Keratinocyte (primary cell): Measurements from ENCODE around the gene WAS. TPM values are rescaled to one million over a fixed set of nuclear protein-coding genes. Genes with fewer than 3 reads are reported as not detected.
"Not testable (repeated sequence)": the region's sequence is repeated elsewhere in the genome, so short reads cannot be mapped to it uniquely, and the experiment has no call there.

Experiments used
- DNase-seq: peaks from one replicate; pipeline ENCODE4 v3.0.0-alpha.2; 2011; ENCODE audit warnings: low read depth, missing footprints, low spot score
- FAIRE-seq: peaks from 2 replicates; lab custom pipeline; 2011; peaks lifted over from hg19 to GRCh38; lab: Jason Lieb, UNC
- H2AFZ ChIP-seq: 2 replicates; pipeline ENCODE4 v1.6.0; 2012; ENCODE audit warnings: low read length, control low read depth, inconsistent platforms; ENCODE audit not compliant: control insufficient read depth
- H3K27ac ChIP-seq: 2 replicates; pipeline ENCODE4 v1.5.1; 2011; ENCODE audit warnings: low read length; ENCODE audit not compliant: control insufficient read depth, insufficient read depth
- H3K27me3 ChIP-seq: 3 replicates; pipeline ENCODE4 v1.6.0; 2011; ENCODE audit warnings: low read length; ENCODE audit not compliant: control insufficient read depth, insufficient read depth; ENCODE audit errors: extremely low read depth
- H3K36me3 ChIP-seq, 2 experiments: 2 replicates in 1 of 2; 3 replicates in 1 of 2; pipeline ENCODE4 v1.5.1; 2011; ENCODE audit warnings: low read length in 2 of 2, mild to moderate bottlenecking in 1 of 2; ENCODE audit not compliant: control insufficient read depth in 2 of 2, insufficient read depth in 2 of 2; ENCODE audit errors: extremely low read depth in 1 of 2
- H3K4me1 ChIP-seq: 3 replicates; pipeline ENCODE4 v1.5.1; 2011; ENCODE audit warnings: low read length; ENCODE audit not compliant: control insufficient read depth, insufficient read depth; ENCODE audit errors: extremely low read depth
- H3K4me2 ChIP-seq: 3 replicates; pipeline ENCODE4 v1.6.0; 2011; ENCODE audit warnings: low read depth, low read length; ENCODE audit not compliant: control insufficient read depth, insufficient read depth; ENCODE audit errors: extremely low read depth
- H3K4me3 ChIP-seq, 3 experiments: fragments of 200-600 bp in 1 of 3; sonication (generic) in 1 of 3; 2 replicates in 2 of 3; 3 replicates in 1 of 3; pipeline ENCODE4 v1.5.1; 2011 to 2016; ENCODE audit warnings: low read length in 3 of 3, mild to moderate bottlenecking in 3 of 3, control low read depth in 2 of 3, inconsistent platforms in 1 of 3, low read depth in 1 of 3, mixed read lengths in 1 of 3, mixed run types in 1 of 3, moderate library complexity in 1 of 3; ENCODE audit not compliant: control insufficient read depth in 2 of 3, insufficient read depth in 2 of 3; ENCODE audit errors: extremely low read depth in 1 of 3
- H3K79me2 ChIP-seq: 2 replicates; pipeline ENCODE4 v1.6.0; 2012; ENCODE audit warnings: low read length; ENCODE audit not compliant: control insufficient read depth, insufficient read depth
- H3K9ac ChIP-seq: 3 replicates; pipeline ENCODE4 v1.6.0; 2011; ENCODE audit warnings: low read length; ENCODE audit not compliant: control insufficient read depth, insufficient read depth; ENCODE audit errors: extremely low read depth
- H3K9me1 ChIP-seq: 3 replicates; pipeline ENCODE4 v1.6.0; 2011; ENCODE audit warnings: low read length; ENCODE audit not compliant: control insufficient read depth, insufficient read depth; ENCODE audit errors: extremely low read depth
- H3K9me3 ChIP-seq: 2 replicates; pipeline ENCODE4 v1.5.1; 2012; ENCODE audit warnings: low read depth, low read length; ENCODE audit not compliant: control insufficient read depth
- H4K20me1 ChIP-seq: 3 replicates; pipeline ENCODE4 v1.6.0; 2011; ENCODE audit warnings: low read length; ENCODE audit not compliant: control insufficient read depth, insufficient read depth; ENCODE audit errors: extremely low read depth
- CTCF ChIP-seq, 3 experiments: IDR thresholded peaks in 1 of 3; conservative IDR thresholded peaks in 1 of 3; optimal IDR thresholded peaks in 1 of 3; 2 replicates in 2 of 3; 3 replicates in 1 of 3; pipeline versions ENCODE3 to v1.5.1; 2011; ENCODE audit warnings: low read length in 3 of 3, mild to moderate bottlenecking in 3 of 3, moderate library complexity in 2 of 3, control low read depth in 1 of 3, inconsistent platforms in 1 of 3; ENCODE audit not compliant: insufficient read depth in 2 of 3; ENCODE audit errors: extremely low read depth in 1 of 3
- EZH2 ChIP-seq: IDR thresholded peaks from one replicate; pipeline ENCODE4 v1.6.1; 2012; ENCODE audit warnings: inconsistent platforms, mild to moderate bottlenecking, low read length, moderate library complexity
- dilution Hi-C: fragments of 300-500 bp; cut with MboI; formaldehyde crosslinking; loops from one replicate; pipeline ENCODE4 v1.7.0; 2020; ENCODE audit warnings: low sequenced_read_pairs; ENCODE audit not compliant: extremely low pct_ligation_motif_present
- polyA plus RNA-seq, 5 experiments: library from polyadenylated mRNA; depleted of rRNA in 3 of 5; stranded (reverse) in 3 of 5; stranded (forward) in 1 of 5; unstranded in 1 of 5; fragments of >200 nt; gene quantifications; 1 replicate in 1 of 5; 2 replicates in 3 of 5; 3 replicates in 1 of 5; pipeline versions ENCODE4 v1.2.1 to v1.2.3, GENCODE V29; 2011 to 2012; ENCODE audit warnings: missing spikeins in 2 of 5, low read depth in 1 of 5, low replicate concordance in 1 of 5

Gene WAS
- polyA plus RNA-seq, 1 donor (not counting 4 experiments of a cell fraction or from before 2014, with no cell fraction given): 0.07 TPM

- DNase-seq: no peak
- Histone ChIP-seq H3K4me3 (no peak overlapping the region), H3K36me3 (no peaks in the 10 kb centered on the region), H3K4me2 (no peak overlapping the region), H3K27ac (no peak overlapping the region), H2AFZ (no peak overlapping the region), H3K9me1 (no peaks in the 10 kb centered on the region), H3K9ac (no peak overlapping the region), H4K20me1 (no peaks in the 10 kb centered on the region), H3K27me3 (no peaks in the 10 kb centered on the region), H3K9me3 (no peaks in the 10 kb centered on the region), H3K79me2 (no peaks in the 10 kb centered on the region), H3K4me1 (no peaks in the 10 kb centered on the region)
- TF ChIP-seq CTCF (optimal IDR thresholded peaks at IDR 0.05 in 1 of 3, IDR thresholded peaks at IDR 0.05 in 1 of 3, conservative IDR thresholded peaks at IDR 0.05 in 1 of 3; ENCODE audit: extremely low read depth in 1 of 3, insufficient read depth in 2 of 3, low read length in 3 of 3) (no peak), EZH2 (no peak)
- dilution Hi-C loops: no loop called here
- no peak for FAIRE-seq
Observed at GRCh38 chrX:48665991-48666390, 17.6 kb upstream of the WAS start.

- FAIRE-seq: no peak
- no peak overlapping the region for H3K4me3 ChIP-seq
- dilution Hi-C loops: no loop called here
Observed at GRCh38 chrX:48666649-48667048, 16.9 kb upstream of the WAS start.

GRCh38 chrX:48667509-48667908 lies 16.1 kb upstream of the WAS start:
- dilution Hi-C loops: no loop called here
- H3K36me3 ChIP-seq: no peaks in the 10 kb centered on the region
- H3K79me2 ChIP-seq: no peaks in the 10 kb centered on the region
- H3K4me3 ChIP-seq: no peak overlapping the region
- FAIRE-seq (no peak), DNase-seq (no peak)
- H3K4me2 ChIP-seq: no peak overlapping the region
- no peak overlapping the region for H2AFZ ChIP-seq
- no peaks in the 10 kb centered on the region for H3K9me1 ChIP-seq
- TF ChIP-seq EZH2 (no peak), CTCF (optimal IDR thresholded peaks at IDR 0.05 in 1 of 3, IDR thresholded peaks at IDR 0.05 in 1 of 3, conservative IDR thresholded peaks at IDR 0.05 in 1 of 3; ENCODE audit: extremely low read depth in 1 of 3, insufficient read depth in 2 of 3, low read length in 3 of 3) (no peak)
- H3K9ac ChIP-seq: no peak overlapping the region
- no peaks in the 10 kb centered on the region for H3K4me1 ChIP-seq
- H4K20me1 ChIP-seq: no peaks in the 10 kb centered on the region
- H3K27ac ChIP-seq: no peak overlapping the region
- no peaks in the 10 kb centered on the region for H3K27me3 ChIP-seq
- H3K9me3 ChIP-seq: no peaks in the 10 kb centered on the region

More at GRCh38 chrX:48666649-48667048, 16.9 kb upstream of the WAS start:
- H3K4me2 ChIP-seq: no peak overlapping the region
- H3K9me1 ChIP-seq: no peaks in the 10 kb centered on the region
- TF ChIP-seq EZH2: no peak
- no peaks in the 10 kb centered on the region for H3K27me3 ChIP-seq
- H3K9me3 ChIP-seq: no peaks in the 10 kb centered on the region
- no peaks in the 10 kb centered on the region for H3K4me1 ChIP-seq
- no peak overlapping the region for H3K9ac ChIP-seq
- no peaks in the 10 kb centered on the region for H3K36me3 ChIP-seq
- H2AFZ ChIP-seq: no peak overlapping the region
- no peaks in the 10 kb centered on the region for H4K20me1 ChIP-seq
- DNase-seq: no peak
- H3K79me2 ChIP-seq: no peaks in the 10 kb centered on the region
- H3K27ac ChIP-seq: no peak overlapping the region

GRCh38 chrX:48668187-48668586 lies 15.4 kb upstream of the WAS start:
- H4K20me1 ChIP-seq, H3K27ac ChIP-seq, H3K4me2 ChIP-seq, H3K9me3 ChIP-seq, FAIRE-seq, H3K9me1 ChIP-seq, DNase-seq, dilution Hi-C loops, H3K36me3 ChIP-seq, H3K4me3 ChIP-seq, H3K4me1 ChIP-seq, H3K27me3 ChIP-seq, H3K79me2 ChIP-seq, H3K9ac ChIP-seq, H2AFZ ChIP-seq: not testable (repeated sequence)
